ENCODE results near the gene CLDN14.

CLDN14 gene

DNA sequence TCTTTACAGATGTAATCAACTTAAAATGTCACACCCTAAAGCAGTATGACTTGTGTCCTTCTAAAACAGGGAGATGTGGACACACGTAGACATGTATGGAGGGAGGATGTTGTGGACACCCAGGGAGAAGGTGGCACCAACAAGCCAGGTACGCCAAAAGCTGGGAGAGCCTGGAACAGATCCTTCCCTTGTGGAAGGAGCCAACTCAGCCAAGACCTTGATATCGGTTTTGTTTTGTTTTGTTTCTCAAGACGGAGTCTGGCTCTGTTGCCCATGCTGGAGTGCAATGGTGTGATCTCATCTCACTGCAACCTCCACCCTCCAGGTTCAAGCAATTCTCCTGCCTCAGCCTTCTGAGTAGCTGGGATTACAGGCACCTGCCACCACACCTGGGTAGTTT is 49.1 kb downstream of the CLDN14 start:
- no peak for DNase-seq

DNA sequence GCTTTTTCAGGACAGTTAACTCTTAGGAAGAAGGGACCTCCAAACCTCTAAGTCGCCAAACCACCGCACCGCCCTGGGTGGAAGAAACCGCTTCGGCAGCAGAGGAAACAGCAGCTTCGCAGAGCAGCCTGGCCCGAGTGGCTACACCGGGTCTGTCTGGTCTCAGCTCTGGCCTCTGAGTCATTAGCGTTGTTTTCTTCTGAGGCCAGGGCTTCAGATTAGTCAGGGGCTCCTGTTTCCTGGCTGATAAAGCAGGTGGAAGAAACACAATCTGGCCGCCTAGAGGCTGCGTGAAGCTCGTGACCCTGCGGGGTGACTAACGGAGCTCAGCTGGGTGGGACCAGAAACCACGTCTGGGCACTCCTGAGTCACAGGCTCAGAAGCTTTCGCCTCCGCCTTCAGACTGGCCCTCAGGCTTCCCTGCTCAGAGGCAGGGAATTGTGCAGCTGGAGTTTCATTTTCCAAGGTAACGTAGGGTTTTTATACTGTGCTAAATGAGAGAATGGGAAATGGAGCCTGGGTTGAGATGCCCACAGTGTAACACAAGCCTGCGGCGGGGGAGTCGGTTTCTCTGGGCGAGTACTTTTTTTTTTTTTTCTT is 49.9 kb downstream of the CLDN14 start:
- DNase-seq = peak; percentile 34

DNA sequence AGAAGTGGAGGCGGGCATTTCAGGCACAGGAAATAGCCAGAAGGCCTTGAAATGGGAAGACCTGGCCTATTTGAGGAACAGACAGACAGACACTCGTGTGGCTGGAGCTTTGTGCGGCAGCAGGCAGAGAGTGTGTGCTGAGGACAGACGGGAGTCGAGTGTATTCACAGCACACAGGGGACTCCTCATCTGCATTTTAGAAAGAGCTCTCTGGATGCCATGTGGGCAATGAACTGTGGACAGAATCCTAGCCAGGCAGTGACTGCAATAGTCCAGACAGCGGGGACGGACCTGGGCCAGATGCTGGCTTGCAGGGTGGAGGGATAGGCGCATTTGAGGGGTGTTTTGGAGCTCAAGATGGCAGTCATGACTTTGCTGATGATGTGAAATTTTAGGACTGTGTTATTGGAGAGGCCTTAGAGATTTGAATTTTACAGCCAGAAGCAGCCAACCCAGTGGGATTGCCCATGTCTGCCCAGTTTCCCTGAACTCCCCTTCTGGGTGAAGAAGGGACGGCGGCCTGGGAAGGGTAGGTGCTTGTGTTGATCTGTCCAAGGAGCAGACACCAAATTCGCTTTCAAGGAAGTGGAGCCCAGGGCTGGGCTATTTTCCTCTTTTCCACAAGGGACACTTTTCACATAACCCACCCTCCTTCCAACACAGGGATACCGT is 51.0 kb downstream of the CLDN14 start:
- DNase-seq = no peak

DNA sequence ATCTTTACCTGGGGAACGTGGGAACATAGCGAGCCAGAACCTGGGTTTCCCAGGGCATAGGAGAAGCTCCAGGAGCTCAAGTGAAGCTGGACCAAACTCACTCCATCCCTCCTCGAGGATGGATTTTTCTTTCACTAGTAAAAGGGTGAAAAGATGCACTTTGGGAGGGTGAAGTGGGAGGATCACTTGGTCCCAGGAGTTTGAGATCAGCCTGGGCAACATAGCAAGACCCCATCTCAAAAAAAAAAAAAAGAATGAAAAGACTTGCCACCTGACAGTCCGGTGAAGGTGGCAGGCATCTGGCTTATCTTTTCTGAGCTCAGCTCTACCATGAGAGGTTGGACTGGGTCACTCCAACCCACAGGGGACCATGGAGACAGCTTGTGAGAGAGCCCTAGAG is 52.4 kb downstream of the CLDN14 start:
- DNase-seq = no peak

DNA sequence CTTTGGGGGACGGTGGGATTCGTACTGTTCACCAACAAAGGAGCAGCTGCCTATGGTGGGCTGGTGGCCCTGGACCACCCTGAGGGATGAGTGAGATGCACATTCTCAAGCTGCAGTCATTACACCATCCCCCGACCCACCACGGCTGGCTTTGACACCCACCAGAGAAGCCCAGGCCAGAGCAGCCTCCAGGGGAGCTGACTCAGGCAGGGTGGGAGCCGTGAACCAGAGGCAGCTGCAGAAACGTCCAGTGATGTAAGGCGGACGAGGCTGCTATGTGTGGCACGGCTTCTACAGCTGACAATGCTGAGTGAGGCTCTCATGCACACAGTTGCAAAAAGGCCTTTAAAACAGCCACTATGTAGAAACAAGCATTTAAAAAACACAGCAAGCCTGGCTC is 54.6 kb downstream of the CLDN14 start:
- no peak for DNase-seq

DNA sequence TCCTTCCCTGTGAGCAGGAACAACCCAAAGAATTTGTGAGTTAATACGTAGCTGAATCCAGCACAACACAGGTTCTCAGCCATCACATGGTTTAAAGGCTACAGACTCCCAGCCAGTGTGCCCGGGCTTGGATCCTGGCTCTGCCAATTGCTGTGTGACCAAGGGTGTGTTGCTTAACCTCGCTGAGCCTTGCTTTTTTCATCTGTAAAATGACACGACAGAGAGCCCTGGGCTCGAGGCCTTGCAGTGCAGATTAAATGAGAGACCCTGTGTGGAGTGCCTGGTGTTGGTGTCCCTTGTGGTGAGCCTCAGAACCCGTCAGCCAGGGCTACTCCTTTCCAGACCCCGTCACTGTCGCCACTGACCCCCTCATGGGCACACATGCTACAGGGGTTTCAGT is 55.3 kb downstream of the CLDN14 start:
- no peak for DNase-seq

DNA sequence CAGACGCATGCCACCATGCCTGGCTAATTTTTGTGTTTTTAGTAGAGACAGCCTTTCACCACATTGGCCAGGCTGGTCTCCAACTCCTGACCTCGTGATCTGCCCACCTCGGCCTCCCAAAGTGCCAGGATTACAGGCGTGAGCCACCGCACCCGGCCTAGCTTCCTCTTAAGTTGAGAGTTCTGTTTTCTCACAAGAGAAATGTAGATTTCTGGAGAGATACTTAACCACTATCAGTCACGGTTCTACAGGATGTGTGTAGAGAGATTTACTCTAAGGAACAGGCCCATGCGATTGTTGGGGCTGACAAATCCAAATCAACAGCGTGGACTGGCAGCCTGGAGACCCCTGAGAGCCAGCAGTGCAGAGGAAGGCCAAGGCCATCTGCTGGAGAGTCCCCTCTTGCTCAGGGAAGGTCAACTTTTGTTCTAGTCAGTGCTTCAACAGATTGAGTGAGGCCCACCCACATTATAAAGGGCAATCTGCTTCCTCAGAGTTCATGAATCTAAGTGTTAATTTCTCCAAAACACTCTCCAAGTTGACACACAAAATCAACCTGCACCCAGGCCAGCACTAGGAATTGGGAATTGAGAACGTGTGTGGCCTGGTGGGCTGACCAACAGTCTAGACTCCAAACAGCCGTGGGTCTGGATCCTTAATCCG is 56.0 kb downstream of the CLDN14 start:
- DNase-seq = no peak

DNA sequence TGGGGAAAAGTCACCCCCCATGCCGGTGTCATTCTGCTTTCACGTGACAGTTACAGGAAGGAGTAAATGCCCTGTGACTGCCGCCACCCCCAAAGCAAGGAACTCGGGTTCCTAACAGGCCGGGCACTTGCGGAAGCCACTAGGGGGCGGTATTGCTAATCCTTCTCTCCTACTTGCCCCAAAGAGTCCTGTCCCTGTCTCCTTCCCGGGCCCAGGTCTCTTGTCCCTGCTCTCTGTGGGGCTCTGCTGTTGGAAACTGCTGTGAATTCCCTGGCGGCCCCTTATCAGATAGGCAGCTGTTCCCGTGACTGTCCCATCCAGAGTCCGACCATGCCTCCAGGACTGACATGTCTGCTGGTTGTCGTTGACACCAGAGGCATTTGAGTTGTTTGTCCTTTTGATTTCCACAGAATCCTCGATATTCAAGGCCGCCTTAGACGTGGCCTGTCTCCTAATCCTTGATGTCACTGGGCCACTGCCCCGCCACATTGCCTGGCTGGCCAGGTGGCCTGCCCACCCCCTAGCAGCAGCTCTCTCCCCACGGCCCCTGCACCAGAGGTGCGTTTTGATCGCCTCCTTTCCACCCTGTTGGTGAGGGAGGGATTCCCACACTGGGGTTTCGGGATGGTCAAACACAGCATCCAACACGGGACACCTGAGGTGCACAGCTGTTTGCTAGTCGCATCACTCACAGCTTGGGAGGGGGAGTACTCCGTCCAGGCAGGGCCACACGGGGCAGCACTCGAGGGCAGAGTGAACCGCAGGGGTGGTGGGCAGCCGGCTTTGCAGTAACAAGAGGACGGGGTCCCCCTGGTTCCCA is 57.4 kb downstream of the CLDN14 start:
- peak; percentile 30 for DNase-seq

DNA sequence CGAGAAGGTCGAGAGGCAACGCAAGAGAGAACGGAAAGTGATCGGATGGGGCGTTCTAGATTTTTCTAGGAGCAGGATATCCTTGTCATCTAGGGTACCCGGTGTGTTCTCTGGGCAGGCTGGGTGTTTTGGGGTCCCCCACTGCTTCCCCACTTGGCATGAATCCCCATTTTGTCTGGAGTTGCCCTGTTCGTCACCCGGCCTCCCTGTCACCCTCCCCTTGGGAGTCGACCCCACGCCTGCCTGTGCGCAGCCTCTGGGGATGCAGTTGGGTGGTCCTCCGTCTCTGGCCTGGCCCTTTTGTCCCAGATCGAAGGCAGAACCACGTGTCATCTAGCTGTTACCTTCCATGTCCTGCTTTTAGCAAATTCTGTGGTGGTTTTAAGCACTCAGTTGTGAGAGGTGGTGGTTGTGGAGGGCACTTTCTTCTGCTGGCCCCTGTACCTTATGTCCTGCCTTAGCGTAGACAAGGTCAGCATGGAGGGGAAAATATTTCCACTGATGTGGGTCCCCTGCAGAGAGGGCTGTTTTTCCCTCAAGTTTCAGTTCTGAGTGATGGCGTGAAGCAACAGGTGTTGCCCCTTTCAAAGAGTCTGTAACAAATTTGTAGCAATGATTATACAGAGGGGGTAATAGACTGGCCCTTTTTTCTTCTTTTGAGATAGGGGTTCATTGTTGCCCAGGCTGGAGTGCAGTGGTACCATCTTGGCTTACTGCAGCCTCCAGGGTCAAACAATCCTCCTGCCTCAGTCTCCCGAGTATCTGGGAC is 59.2 kb downstream of the CLDN14 start:
- DNase-seq = no peak

DNA sequence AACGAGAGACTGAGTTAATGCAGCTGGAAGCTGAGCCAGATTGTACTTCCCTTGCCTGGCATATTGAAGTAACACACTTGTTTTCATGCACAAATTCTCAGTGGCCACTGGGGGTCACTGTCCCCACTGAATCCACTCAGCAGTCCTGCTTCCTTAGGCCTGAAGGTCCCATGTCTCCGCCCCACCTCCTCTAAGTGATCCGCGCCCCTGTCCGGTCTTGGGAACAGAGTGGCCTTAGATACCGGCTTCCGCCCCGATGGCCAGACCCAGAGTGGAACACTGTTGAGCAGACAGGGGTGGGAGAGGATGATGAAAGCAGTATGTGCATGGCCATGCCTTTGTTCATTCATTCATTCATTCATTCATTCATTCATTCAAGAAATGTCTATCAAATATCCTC is 59.9 kb downstream of the CLDN14 start:
- DNase-seq = peak; percentile 63

DNA sequence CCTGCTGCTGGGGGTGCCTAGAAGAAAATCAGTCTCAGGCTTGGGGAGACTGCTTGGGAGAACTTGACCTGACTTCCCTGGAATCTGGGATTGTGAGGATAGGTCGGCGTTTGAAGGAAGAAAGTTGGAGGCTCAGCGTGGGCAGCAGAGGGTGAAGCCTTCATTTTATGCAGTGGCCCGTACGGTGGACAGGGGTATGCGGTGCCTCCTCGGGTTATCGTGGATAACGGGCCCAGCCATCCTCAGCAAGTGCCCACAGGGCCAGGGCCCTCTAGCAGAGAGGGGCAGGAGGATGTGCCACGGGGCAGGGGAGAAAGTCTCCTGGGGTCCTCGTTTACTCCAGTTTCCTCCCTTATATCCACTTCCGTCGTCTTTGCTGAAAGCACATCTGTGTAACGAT is 60.7 kb downstream of the CLDN14 start:
- DNase-seq = no peak

DNA sequence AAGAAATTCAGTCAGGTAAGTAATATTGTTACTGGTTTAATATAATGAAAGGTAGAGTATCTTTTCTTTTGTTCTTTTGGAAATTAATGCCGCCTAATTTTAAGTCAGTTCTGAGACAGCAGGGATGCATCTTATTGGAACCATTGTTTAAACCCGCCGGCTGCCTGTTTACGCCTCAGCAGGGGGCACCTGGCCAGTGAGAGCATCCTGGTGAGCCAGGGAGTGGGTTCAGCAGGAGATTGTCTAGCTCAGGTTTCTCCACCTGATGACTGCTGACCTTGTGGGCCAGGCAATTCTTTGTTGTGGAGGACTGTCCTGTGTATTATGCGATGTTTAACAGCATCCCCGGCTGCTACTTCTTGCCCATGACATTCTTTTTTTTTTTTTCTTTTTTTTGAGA is 64.5 kb downstream of the CLDN14 start:
- no peak for DNase-seq

DNA sequence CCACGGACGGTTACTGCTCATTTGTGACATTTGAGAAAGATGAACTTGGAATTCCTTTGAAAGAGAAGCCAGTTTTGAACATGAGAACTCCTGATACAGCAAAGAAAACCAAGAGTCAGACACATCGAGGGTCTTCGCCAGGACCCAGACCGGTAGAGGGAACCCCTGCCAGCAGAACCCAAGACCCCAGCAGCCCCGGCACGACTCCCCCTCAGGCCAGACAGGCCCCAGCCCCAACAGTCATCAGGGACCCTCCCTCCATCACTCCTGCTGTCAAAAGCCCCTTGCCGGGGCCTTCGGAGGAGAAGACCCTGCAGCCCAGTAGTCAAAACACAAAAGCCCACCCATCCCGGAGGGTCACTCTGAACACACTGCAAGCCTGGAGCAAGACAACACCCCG is 67.0 kb downstream of the CLDN14 start:
- no peak for DNase-seq

DNA sequence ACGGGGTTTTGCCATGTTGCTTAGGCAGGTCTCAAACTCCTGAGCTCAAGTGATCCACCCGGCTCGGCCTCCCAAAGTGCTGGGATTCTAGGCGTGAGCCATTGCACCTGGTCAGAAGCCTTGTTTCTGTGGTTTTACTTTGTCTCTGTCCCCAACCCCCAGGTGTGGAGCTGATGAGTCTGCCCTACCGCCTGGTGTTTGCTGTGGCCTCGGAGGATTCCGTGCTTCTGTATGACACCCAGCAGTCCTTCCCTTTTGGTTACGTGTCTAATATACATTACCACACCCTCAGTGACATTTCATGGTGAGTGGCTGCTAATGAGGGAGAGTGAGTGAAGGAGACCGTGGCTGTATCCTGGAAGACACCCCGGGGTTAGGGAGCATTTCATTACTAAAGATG is 68.6 kb downstream of the CLDN14 start:
- no peak for DNase-seq

All from retina (tissue), 1 donor.